ENCODE results near the gene PITPNM1. TPM values are rescaled to one million over a fixed set of nuclear protein-coding genes. Genes with fewer than 3 reads are reported as not detected.

The PITPNM1 gene
- total and polyA plus RNA-seq, 2 of the 13 experiments (the other 11 are each of a cell fraction or from before 2014, with no cell fraction given), result 8.2 to 8.5 TPM

GRCh38 chr11:67504950-67505581 lies at the start of gene PITPNM1 (continued):
- no peak for TF ChIP-seq GMEB2 (CRISPR knock-in tag; IDR thresholded peaks at IDR 0.05; ENCODE audit: low read depth)
- no peak for TF ChIP-seq ZGPAT (CRISPR knock-in tag; IDR thresholded peaks at IDR 0.05)
- TF ChIP-seq TFDP2 (CRISPR knock-in tag; IDR thresholded peaks at IDR 0.05), result peak; percentile 24; the same call in 1 of the 2 replicates
- no peak for TF ChIP-seq ZNF574 (CRISPR knock-in tag; IDR thresholded peaks at IDR 0.05)
- no peak for TF ChIP-seq ZNF768 (CRISPR knock-in tag; IDR thresholded peaks at IDR 0.05)
- TF ChIP-seq FLYWCH1 (CRISPR knock-in tag; IDR thresholded peaks at IDR 0.05), result no peak
- TF ChIP-seq ZNF780A (CRISPR knock-in tag; IDR thresholded peaks at IDR 0.05), result no peak
- TF ChIP-seq FOXK2 (IDR thresholded peaks at IDR 0.05), result no peak
- TF ChIP-seq ZKSCAN8 (CRISPR knock-in tag; IDR thresholded peaks at IDR 0.05; ENCODE audit: borderline replicate concordance), result no peak
- TF ChIP-seq MBNL3 (CRISPR knock-in tag; conservative IDR thresholded peaks at IDR 0.05), result no peak
- TF ChIP-seq ZNF770 (CRISPR knock-in tag; IDR thresholded peaks at IDR 0.05), result peak; percentile 78
- no peak for TF ChIP-seq NR2F2 (IDR thresholded peaks at IDR 0.05; ENCODE audit: borderline replicate concordance, low read depth)
- TF ChIP-seq ELF1 (CRISPR knock-in tag; IDR thresholded peaks at IDR 0.05), result no peak
- TF ChIP-seq CBX1 (IDR thresholded peaks at IDR 0.05; ENCODE audit: low read depth), result no peak
- TF ChIP-seq RARA (CRISPR knock-in tag; IDR thresholded peaks at IDR 0.05), result no peak
- no peak for TF ChIP-seq JARID2 (CRISPR knock-in tag; IDR thresholded peaks at IDR 0.05; ENCODE audit: insufficient replicate concordance)
- 0 out of 2 replicates have a peak, but pooled peaks have one; percentile 13 for TF ChIP-seq UBTF (CRISPR knock-in tag; IDR thresholded peaks at IDR 0.05)
- TF ChIP-seq ZNF749 (CRISPR knock-in tag; IDR thresholded peaks at IDR 0.05; ENCODE audit: borderline replicate concordance), result no peak

Measured in HepG2 (cell line).